ENCODE results near the gene FAM83F.

FAM83F gene

DNA sequence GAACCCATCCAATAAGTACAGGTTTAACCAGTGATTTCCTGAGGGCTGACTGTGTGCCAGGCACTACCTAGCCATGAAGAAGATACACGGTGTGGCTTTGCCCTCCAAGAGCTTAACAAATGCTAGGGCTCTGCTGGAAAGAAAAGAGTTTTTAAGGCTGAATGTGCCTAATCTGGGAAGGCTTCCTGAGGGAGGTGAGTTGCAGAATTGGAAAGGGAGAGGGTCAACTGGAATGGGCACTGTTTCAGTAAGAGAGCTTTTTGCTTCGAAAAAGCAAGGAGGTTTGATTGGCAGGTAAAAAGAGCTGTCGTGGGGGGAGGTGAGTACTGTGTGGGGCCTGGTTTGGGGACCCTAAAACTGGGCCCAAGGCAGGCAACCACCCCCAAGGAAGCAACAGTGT is 2.7 kb downstream of the FAM83F start:
- no peak for ATAC-seq
- TF ChIP-seq ZFP30 (CRISPR knock-in tag; IDR thresholded peaks at IDR 0.05) (no peak), ZC3H10 (CRISPR knock-in tag; IDR thresholded peaks at IDR 0.05) (no peak), GLIS3 (CRISPR knock-in tag; IDR thresholded peaks at IDR 0.05) (no peak), CSDC2 (CRISPR knock-in tag; IDR thresholded peaks at IDR 0.05) (no peak)

GRCh38 chr22:39997939-39998726 is 3.4 kb downstream of the FAM83F start:
- no peak for TF ChIP-seq CSDC2 (CRISPR knock-in tag; IDR thresholded peaks at IDR 0.05)
- no peak for TF ChIP-seq ZC3H10 (CRISPR knock-in tag; IDR thresholded peaks at IDR 0.05)
- no peak for TF ChIP-seq OSR1 (CRISPR knock-in tag; IDR thresholded peaks at IDR 0.05)
- ATAC-seq = no peak

- ATAC-seq = no peak
- TF ChIP-seq TOX (CRISPR knock-in tag; IDR thresholded peaks at IDR 0.05; ENCODE audit: borderline replicate concordance) (no peak), ZC3H10 (CRISPR knock-in tag; IDR thresholded peaks at IDR 0.05) (no peak), ZNF70 (CRISPR knock-in tag; IDR thresholded peaks at IDR 0.05) (no peak), BACH2 (CRISPR knock-in tag; IDR thresholded peaks at IDR 0.05; ENCODE audit: borderline replicate concordance) (no peak), ZFP30 (CRISPR knock-in tag; IDR thresholded peaks at IDR 0.05) (no peak), SNAI2 (CRISPR knock-in tag; IDR thresholded peaks at IDR 0.05) (no peak)
- TF ChIP-seq, protein P1, sequence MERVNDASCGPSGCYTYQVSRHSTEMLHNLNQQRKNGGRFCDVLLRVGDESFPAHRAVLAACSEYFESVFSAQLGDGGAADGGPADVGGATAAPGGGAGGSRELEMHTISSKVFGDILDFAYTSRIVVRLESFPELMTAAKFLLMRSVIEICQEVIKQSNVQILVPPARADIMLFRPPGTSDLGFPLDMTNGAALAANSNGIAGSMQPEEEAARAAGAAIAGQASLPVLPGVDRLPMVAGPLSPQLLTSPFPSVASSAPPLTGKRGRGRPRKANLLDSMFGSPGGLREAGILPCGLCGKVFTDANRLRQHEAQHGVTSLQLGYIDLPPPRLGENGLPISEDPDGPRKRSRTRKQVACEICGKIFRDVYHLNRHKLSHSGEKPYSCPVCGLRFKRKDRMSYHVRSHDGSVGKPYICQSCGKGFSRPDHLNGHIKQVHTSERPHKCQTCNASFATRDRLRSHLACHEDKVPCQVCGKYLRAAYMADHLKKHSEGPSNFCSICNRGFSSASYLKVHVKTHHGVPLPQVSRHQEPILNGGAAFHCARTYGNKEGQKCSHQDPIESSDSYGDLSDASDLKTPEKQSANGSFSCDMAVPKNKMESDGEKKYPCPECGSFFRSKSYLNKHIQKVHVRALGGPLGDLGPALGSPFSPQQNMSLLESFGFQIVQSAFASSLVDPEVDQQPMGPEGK (CRISPR knock-in tag; IDR thresholded peaks at IDR 0.05; ENCODE audit: borderline replicate concordance) = no peak
- TF ChIP-seq, protein P2, sequence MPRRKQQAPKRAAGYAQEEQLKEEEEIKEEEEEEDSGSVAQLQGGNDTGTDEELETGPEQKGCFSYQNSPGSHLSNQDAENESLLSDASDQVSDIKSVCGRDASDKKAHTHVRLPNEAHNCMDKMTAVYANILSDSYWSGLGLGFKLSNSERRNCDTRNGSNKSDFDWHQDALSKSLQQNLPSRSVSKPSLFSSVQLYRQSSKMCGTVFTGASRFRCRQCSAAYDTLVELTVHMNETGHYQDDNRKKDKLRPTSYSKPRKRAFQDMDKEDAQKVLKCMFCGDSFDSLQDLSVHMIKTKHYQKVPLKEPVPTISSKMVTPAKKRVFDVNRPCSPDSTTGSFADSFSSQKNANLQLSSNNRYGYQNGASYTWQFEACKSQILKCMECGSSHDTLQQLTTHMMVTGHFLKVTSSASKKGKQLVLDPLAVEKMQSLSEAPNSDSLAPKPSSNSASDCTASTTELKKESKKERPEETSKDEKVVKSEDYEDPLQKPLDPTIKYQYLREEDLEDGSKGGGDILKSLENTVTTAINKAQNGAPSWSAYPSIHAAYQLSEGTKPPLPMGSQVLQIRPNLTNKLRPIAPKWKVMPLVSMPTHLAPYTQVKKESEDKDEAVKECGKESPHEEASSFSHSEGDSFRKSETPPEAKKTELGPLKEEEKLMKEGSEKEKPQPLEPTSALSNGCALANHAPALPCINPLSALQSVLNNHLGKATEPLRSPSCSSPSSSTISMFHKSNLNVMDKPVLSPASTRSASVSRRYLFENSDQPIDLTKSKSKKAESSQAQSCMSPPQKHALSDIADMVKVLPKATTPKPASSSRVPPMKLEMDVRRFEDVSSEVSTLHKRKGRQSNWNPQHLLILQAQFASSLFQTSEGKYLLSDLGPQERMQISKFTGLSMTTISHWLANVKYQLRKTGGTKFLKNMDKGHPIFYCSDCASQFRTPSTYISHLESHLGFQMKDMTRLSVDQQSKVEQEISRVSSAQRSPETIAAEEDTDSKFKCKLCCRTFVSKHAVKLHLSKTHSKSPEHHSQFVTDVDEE (CRISPR knock-in tag; IDR thresholded peaks at IDR 0.05) = no peak
Measured at GRCh38 chr22:39999144-39999757, 4.5 kb downstream of the FAM83F start.

DNA sequence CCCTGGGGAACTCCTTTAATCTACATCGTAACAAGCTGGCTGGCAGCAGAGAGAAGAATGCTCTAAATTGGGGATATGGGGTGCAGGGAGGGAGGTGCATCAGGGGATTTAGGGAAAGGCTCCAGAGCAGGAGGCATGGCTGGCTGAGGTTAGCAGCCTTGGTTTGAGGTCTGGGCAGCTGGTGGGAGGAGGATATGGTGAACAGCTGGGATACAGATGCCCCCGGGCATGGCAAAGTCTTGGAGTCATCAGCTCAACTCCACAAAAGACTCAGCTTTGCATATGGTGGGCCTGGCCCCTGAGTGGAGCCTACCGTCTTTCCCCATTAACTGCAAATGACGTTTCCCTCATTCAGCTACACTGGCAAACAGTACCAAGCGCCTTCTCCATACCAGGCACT is 5.4 kb downstream of the FAM83F start:
- TF ChIP-seq ARNTL (CRISPR knock-in tag; IDR thresholded peaks at IDR 0.05; ENCODE audit: borderline replicate concordance, low read depth) (no peak), OSR1 (CRISPR knock-in tag; IDR thresholded peaks at IDR 0.05) (no peak), ISL1 (CRISPR knock-in tag; IDR thresholded peaks at IDR 0.05) (no peak), CREB5 (CRISPR knock-in tag; IDR thresholded peaks at IDR 0.05; ENCODE audit: low read depth) (no peak), ZNF565 (CRISPR knock-in tag; conservative IDR thresholded peaks at IDR 0.05; ENCODE audit: low read depth) (no peak), ESRRG (CRISPR knock-in tag; IDR thresholded peaks at IDR 0.05) (no peak), GLIS3 (CRISPR knock-in tag; IDR thresholded peaks at IDR 0.05) (no peak)
- TF ChIP-seq, protein P1 (CRISPR knock-in tag; IDR thresholded peaks at IDR 0.05; ENCODE audit: borderline replicate concordance) = no peak

GRCh38 chr22:40001106-40001505 is 6.4 kb downstream of the FAM83F start:
- TF ChIP-seq, protein P2 (CRISPR knock-in tag; IDR thresholded peaks at IDR 0.05) = no peak
- TF ChIP-seq PPARA (CRISPR knock-in tag; IDR thresholded peaks at IDR 0.05; ENCODE audit: borderline replicate concordance) = no peak
- TF ChIP-seq ZNF8 (CRISPR knock-in tag; IDR thresholded peaks at IDR 0.05) = no peak
- no peak for TF ChIP-seq ESRRG (CRISPR knock-in tag; IDR thresholded peaks at IDR 0.05)
- no peak for TF ChIP-seq ZNF565 (CRISPR knock-in tag; conservative IDR thresholded peaks at IDR 0.05; ENCODE audit: low read depth)
- TF ChIP-seq, protein P3, sequence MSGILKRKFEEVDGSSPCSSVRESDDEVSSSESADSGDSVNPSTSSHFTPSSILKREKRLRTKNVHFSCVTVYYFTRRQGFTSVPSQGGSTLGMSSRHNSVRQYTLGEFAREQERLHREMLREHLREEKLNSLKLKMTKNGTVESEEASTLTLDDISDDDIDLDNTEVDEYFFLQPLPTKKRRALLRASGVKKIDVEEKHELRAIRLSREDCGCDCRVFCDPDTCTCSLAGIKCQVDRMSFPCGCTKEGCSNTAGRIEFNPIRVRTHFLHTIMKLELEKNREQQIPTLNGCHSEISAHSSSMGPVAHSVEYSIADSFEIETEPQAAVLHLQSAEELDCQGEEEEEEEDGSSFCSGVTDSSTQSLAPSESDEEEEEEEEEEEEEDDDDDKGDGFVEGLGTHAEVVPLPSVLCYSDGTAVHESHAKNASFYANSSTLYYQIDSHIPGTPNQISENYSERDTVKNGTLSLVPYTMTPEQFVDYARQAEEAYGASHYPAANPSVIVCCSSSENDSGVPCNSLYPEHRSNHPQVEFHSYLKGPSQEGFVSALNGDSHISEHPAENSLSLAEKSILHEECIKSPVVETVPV (CRISPR knock-in tag; IDR thresholded peaks at IDR 0.05) = no peak
- no peak for TF ChIP-seq TOX (CRISPR knock-in tag; IDR thresholded peaks at IDR 0.05; ENCODE audit: borderline replicate concordance)
- no peak for TF ChIP-seq TCF4 (CRISPR knock-in tag; IDR thresholded peaks at IDR 0.05; ENCODE audit: borderline replicate concordance)
- ATAC-seq = no peak

More for the DNA sequence above, 5.4 kb downstream of the FAM83F start:
- ATAC-seq = no peak
